Thoracic aorta (tissue), 2 donors: Measurements from ENCODE around the gene ZNF407. TPM values are rescaled to one million over a fixed set of nuclear protein-coding genes. Genes with fewer than 3 reads are reported as not detected.

ENCODE experiments used
- ATAC-seq: fragments of 150-250 bp; one replicate; pipeline ENCODE4 v1.8.0; 2017; ENCODE audit warnings: low read depth; ENCODE audit not compliant: insufficient number of reproducible peaks, low FRiP score
- DNase-seq: peaks from one replicate; pipeline ENCODE4 v3.0.0-alpha.2; 2020; ENCODE audit warnings: low spot score
- H3K27ac ChIP-seq, 2 donors: fragments of 200-600 bp; sonication (generic); 1 replicate in 1 of 2; 2 replicates in 1 of 2; pipeline ENCODE4 v1.5.1; 2016; ENCODE audit warnings: mild to moderate bottlenecking in 2 of 2, moderate library complexity in 2 of 2
- H3K27me3 ChIP-seq: fragments of 200-600 bp; sonication (generic); replicated peaks from 2 replicates; pipeline ENCODE4 v1.6.0; 2016; ENCODE audit warnings: mild to moderate bottlenecking; ENCODE audit not compliant: insufficient read depth
- H3K36me3 ChIP-seq: fragments of 200-600 bp; sonication (generic); one replicate; pipeline ENCODE4 v1.5.1; 2016
- H3K4me1 ChIP-seq, 2 donors: fragments of 200-600 bp; sonication (generic); 1 replicate in 1 of 2; 2 replicates in 1 of 2; pipeline versions ENCODE4 v1.5.1 to v1.6.0; 2016; ENCODE audit warnings: low read depth in 2 of 2, mild to moderate bottlenecking in 1 of 2; ENCODE audit not compliant: control insufficient read depth in 1 of 2
- H3K4me3 ChIP-seq: fragments of 200-600 bp; sonication (generic); 2 replicates; pipeline ENCODE4 v1.5.1; 2016; ENCODE audit warnings: mild to moderate bottlenecking
- H3K9me3 ChIP-seq: fragments of 200-600 bp; sonication (generic); 2 replicates; pipeline ENCODE4 v1.5.1; 2016
- CTCF ChIP-seq: fragments of 200-600 bp; sonication (generic); IDR thresholded peaks from one replicate; pipeline ENCODE4 v1.5.1; 2019; ENCODE audit warnings: antibody characterized with exemption
- total RNA-seq, 2 donors: library from RNA; depleted of rRNA; stranded (reverse); fragments of >200 nt; gene quantifications; one replicate each; pipeline versions ENCODE4 v1.1.0 to v1.2.3, GENCODE V29; 2016

The ZNF407 gene
- total RNA-seq, 2 donors from 2014 or later, result 18.7 to 26.7 TPM

GRCh38 chr18:74818516-74819175, 221.0 kb downstream of the ZNF407 start:
- Histone ChIP-seq H3K27me3 (no peaks in the 10 kb centered on the region), H3K27ac (no peak overlapping the region), H3K4me3 (no peak overlapping the region), H3K4me1 (no peaks in the 10 kb centered on the region), H3K9me3 (no peaks in the 10 kb centered on the region), H3K36me3 (no peaks in the 10 kb centered on the region)
- ATAC-seq (no peak), DNase-seq (no peak)
- TF ChIP-seq CTCF, result no peak

- no peak for TF ChIP-seq CTCF
- Histone ChIP-seq H3K9me3 (no peaks in the 10 kb centered on the region), H3K4me1 (no peaks in the 10 kb centered on the region), H3K27ac (no peak overlapping the region), H3K36me3 (no peaks in the 10 kb centered on the region), H3K27me3 (no peaks in the 10 kb centered on the region), H3K4me3 (no peak overlapping the region)
- no peak for ATAC-seq
- DNase-seq, result no peak
These were observed 221.9 kb downstream of the ZNF407 start for GRCh38 chr18:74819433-74820059.

GRCh38 chr18:74820160-74820780, 222.6 kb downstream of the ZNF407 start:
- no peak overlapping the region for H3K4me3 ChIP-seq
- no peak overlapping the region for H3K27ac ChIP-seq
- no peaks in the 10 kb centered on the region for H3K27me3 ChIP-seq
- TF ChIP-seq CTCF, result no peak
- H3K4me1 ChIP-seq, result no peaks in the 10 kb centered on the region
- DNase-seq (no peak), ATAC-seq (no peak)
- H3K9me3 ChIP-seq, result no peaks in the 10 kb centered on the region
- no peaks in the 10 kb centered on the region for H3K36me3 ChIP-seq

GRCh38 chr18:74825460-74825859, 227.8 kb downstream of the ZNF407 start:
- Histone ChIP-seq H3K27ac (no peak overlapping the region), H3K4me3 (no peak overlapping the region), H3K27me3 (no peaks in the 10 kb centered on the region), H3K9me3 (no peaks in the 10 kb centered on the region), H3K4me1 (no peaks in the 10 kb centered on the region), H3K36me3 (no peaks in the 10 kb centered on the region)
- DNase-seq (no peak), ATAC-seq (no peak)
- no peak for TF ChIP-seq CTCF

- DNase-seq, result no peak
- Histone ChIP-seq H3K4me3 (no peak overlapping the region), H3K27me3 (no peaks in the 10 kb centered on the region), H3K4me1 (no peaks in the 10 kb centered on the region), H3K27ac (no peak overlapping the region), H3K9me3 (no peaks in the 10 kb centered on the region), H3K36me3 (no peaks in the 10 kb centered on the region)
- TF ChIP-seq CTCF, result no peak
- no peak for ATAC-seq
These were observed 228.9 kb downstream of the ZNF407 start for GRCh38 chr18:74826572-74826971.
